Pancreas (tissue), 10 donors: ENCODE measurements around the gene CHCHD3. TPM values are rescaled to one million over a fixed set of nuclear protein-coding genes. Genes with fewer than 3 reads are reported as not detected.
"Not testable (repeated sequence)": the region's sequence is repeated elsewhere in the genome, so short reads cannot be mapped to it uniquely, and the experiment has no call there.

ENCODE experiments used
- ATAC-seq, 4 donors: fragments of 200-7000 bp; cut with Tn5 transposase; one replicate each; pipeline versions ENCODE4 v1.8.0 to v1.9.1; 2020; ENCODE audit warnings: mild to moderate bottlenecking in 4 of 4, moderate library complexity in 4 of 4
- DNase-seq, 6 donors: peaks; one replicate each; pipeline ENCODE4 v3.0.0-alpha.2; 2020
- FAIRE-seq: peaks from 2 replicates; lab custom pipeline; 2012; peaks lifted over from hg19 to GRCh38; lab: Jason Lieb, UNC
- H3K27ac ChIP-seq, 4 donors: fragments of 200-600 bp; sonication (generic); 1 replicate in 3 of 4; 2 replicates in 1 of 4; pipeline versions ENCODE4 v1.5.0 to v1.8.0; 2020
- H3K27me3 ChIP-seq, 4 donors: fragments of 200-600 bp; one replicate each; pipeline ENCODE4 v1.8.0; 2021
- H3K36me3 ChIP-seq, 3 donors: fragments of 200-600 bp; sonication (generic) in 1 of 3; one replicate each; pipeline versions ENCODE4 v1.5.0 to v1.8.0; 2020 to 2021
- H3K4me1 ChIP-seq, 3 donors: fragments of 200-600 bp; one replicate each; pipeline ENCODE4 v1.8.0; 2021
- H3K4me3 ChIP-seq, 4 donors: fragments of 200-600 bp; sonication (generic) in 2 of 4; one replicate each; pipeline versions ENCODE4 v1.5.0 to v1.8.0; 2020 to 2021
- H3K9me3 ChIP-seq, 4 donors: fragments of 200-600 bp; one replicate each; pipeline ENCODE4 v1.8.0; 2021
- whole genome bisulfite sequencing, 2 donors: extraction: QIAGEN DNeasy Blood & Tissue Kit; methylation state at CpG; one replicate each; pipeline ENCODE4 v1.1.7; 2013; 5-methylcytosine and 5-hydroxymethylcytosine counted together
- intact Hi-C, 3 donors: fragments of 100-400 bp; cut with DNase I; formaldehyde crosslinking; loops; one replicate each; pipeline versions ENCODE4 v1.11.1 to v1.14.2; 2022
- polyA plus RNA-seq, 2 donors: library from polyadenylated mRNA; stranded (reverse); fragments of 200-250 nt; gene quantifications; one replicate each; pipeline ENCODE4 v1.2.3, GENCODE V29; 2013
- total RNA-seq, 6 donors: library from RNA; stranded (reverse); fragmentation: NEBNext Ultra II Directional in 4 of 6; extraction: Animal tissue kit (Norgen Biotek cat#: 25700) in 4 of 6; gene quantifications; one replicate each; pipeline versions ENCODE4 v1.2.1 to v1.2.4, GENCODE V29; 2021 to 2023
- TF ChIP-seq, protein P1 (sequence below), 4 donors: fragments of 200-600 bp; sonication (generic) in 3 of 4; IDR thresholded peaks; one replicate each; pipeline versions ENCODE4 v1.5.0 to v1.8.0; 2021; ENCODE audit warnings: antibody characterized with exemption in 4 of 4
- donor health status: healthy with polysubstance abuse.
- donor health status: DM: no; HTN: no; CAD: no; lungs with moderate emphysema.
- donor health status: DM: no; HTN: no; CAD: no.
- donor health status: control.
- donor health status: control.
- donor health status: Bipolar disorder and iron deficiency.
- donor health status: DM: yes; HTN: yes; CAD: no.
- donor health status: DM: no; HTN: no; CAD: no.
- donor health status: DM: no; HTN: no; CAD: no.
- donor health status: DM: yes; HTN: yes; CAD: no.

Gene CHCHD3
- total and polyA plus RNA-seq, 8 donors, result 7.9 to 23.2 (median 19.3) TPM

DNA sequence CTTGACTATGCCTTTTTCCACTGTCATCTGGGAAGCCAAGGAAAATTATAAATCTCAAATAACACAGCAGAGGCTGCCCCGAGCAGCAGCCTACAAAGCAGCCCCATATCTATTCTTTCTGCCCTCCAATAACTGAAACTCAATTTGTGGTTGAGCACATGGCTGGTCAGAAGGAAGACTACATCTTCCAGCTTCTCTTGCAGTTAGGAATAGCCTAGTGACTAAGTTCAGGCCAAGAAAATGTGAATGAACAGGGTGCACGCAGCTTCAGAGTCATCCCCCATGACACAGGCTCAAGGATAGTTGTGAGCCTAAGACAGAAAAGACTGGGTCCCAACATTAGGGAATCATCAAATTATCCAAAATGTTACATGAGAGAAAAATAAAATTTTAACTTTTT lies 42.3 kb downstream of the CHCHD3 start:
- FAIRE-seq, result no peak
- no peaks in the 10 kb centered on the region for H3K9me3 ChIP-seq

GRCh38 chr7:133036289-133036688 lies 45.6 kb downstream of the CHCHD3 start:
- H3K27ac ChIP-seq, result no peak overlapping the region
- H3K4me3 ChIP-seq, result no peak overlapping the region
- no peaks in the 10 kb centered on the region for H3K4me1 ChIP-seq
- 94 to 99% methylated on average over 1 of the region's 1 CpG for WGBS, 2 donors
- H3K27me3 ChIP-seq, result no peaks in the 10 kb centered on the region
- H3K9me3 ChIP-seq, result no peaks in the 10 kb centered on the region
- no peak for DNase-seq
- no peaks in the 10 kb centered on the region for H3K36me3 ChIP-seq
- ATAC-seq, result no peak
- intact Hi-C loops, result no loop called here
- TF ChIP-seq, protein P1, sequence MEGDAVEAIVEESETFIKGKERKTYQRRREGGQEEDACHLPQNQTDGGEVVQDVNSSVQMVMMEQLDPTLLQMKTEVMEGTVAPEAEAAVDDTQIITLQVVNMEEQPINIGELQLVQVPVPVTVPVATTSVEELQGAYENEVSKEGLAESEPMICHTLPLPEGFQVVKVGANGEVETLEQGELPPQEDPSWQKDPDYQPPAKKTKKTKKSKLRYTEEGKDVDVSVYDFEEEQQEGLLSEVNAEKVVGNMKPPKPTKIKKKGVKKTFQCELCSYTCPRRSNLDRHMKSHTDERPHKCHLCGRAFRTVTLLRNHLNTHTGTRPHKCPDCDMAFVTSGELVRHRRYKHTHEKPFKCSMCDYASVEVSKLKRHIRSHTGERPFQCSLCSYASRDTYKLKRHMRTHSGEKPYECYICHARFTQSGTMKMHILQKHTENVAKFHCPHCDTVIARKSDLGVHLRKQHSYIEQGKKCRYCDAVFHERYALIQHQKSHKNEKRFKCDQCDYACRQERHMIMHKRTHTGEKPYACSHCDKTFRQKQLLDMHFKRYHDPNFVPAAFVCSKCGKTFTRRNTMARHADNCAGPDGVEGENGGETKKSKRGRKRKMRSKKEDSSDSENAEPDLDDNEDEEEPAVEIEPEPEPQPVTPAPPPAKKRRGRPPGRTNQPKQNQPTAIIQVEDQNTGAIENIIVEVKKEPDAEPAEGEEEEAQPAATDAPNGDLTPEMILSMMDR (IDR thresholded peaks at IDR 0.05), result no peak
- no peak for FAIRE-seq

More for the DNA sequence above, 42.3 kb downstream of the CHCHD3 start:
- intact Hi-C loops, result no loop called here
- no peak for DNase-seq
- H3K27me3 ChIP-seq, result no peaks in the 10 kb centered on the region
- no peaks in the 10 kb centered on the region for H3K36me3 ChIP-seq
- no peak for ATAC-seq
- H3K4me3 ChIP-seq, result no peak overlapping the region
- H3K27ac ChIP-seq, result no peak overlapping the region
- TF ChIP-seq, protein P1 (IDR thresholded peaks at IDR 0.05), result no peak
- 98 to 99% methylated on average over 2 of the region's 2 CpGs for WGBS, 2 donors
- no peaks in the 10 kb centered on the region for H3K4me1 ChIP-seq

DNA sequence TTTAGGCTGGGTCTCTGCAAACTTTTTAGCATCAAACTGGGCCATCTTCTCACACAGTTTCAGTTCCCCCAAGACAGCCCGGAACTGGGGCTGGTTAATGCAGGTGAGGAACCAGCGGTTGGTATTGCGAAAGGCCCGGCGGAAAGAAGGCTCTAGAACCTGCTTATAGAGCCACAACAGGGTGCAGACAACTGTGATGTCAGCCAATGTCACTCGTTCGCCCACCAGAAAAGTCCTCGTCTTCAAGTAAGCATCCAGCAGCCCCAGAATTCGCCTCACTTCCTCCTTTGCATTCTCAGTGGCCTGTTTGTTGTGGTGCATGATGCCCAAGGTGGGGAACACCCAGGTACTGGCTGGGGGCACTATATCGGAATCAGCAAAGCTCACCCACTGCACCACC lies 46.6 kb downstream of the CHCHD3 start:
- H3K36me3 ChIP-seq, intact Hi-C loops, H3K4me3 ChIP-seq, DNase-seq, H3K4me1 ChIP-seq, H3K27ac ChIP-seq, ATAC-seq, H3K27me3 ChIP-seq, H3K9me3 ChIP-seq, FAIRE-seq: not testable (repeated sequence)
- 94 to 95% methylated on average over 10 of the region's 10 CpGs for WGBS, 2 donors

- intact Hi-C loops, result no loop called here
- Histone ChIP-seq H3K36me3 (no peaks in the 10 kb centered on the region), H3K4me1 (peaks cover 0 to 7% (median 0%) of the 10 kb centered on the region in 3 donors), H3K27me3 (no peaks in the 10 kb centered on the region), H3K9me3 (no peaks in the 10 kb centered on the region), H3K27ac (no peak overlapping the region), H3K4me3 (no peak overlapping the region)
- ATAC-seq, result no peak
- no peak for FAIRE-seq
- DNase-seq, result no peak
- TF ChIP-seq, protein P1 (IDR thresholded peaks at IDR 0.05), result no peak
Measured at GRCh38 chr7:133030346-133030745, 51.5 kb downstream of the CHCHD3 start.

- no peaks in the 10 kb centered on the region for H3K9me3 ChIP-seq
- WGBS, 2 donors, result 53 to 63% methylated on average over 5 of the region's 5 CpGs
- no peak overlapping the region for H3K27ac ChIP-seq
- peaks cover 0 to 7% (median 0%) of the 10 kb centered on the region in 3 donors for H3K4me1 ChIP-seq
- FAIRE-seq (no peak), ATAC-seq (peak in 1 of 4 donors; percentile 22), DNase-seq (no peak)
- TF ChIP-seq, protein P1 (IDR thresholded peaks at IDR 0.05), result no peak
- no peaks in the 10 kb centered on the region for H3K27me3 ChIP-seq
- intact Hi-C loops, result no loop called here
- no peaks in the 10 kb centered on the region for H3K36me3 ChIP-seq
- no peak overlapping the region for H3K4me3 ChIP-seq
Measured at GRCh38 chr7:133029463-133029862, 52.4 kb downstream of the CHCHD3 start.
